ENCODE measurements around the gene ALPL. TPM values are rescaled to one million over a fixed set of nuclear protein-coding genes. Genes with fewer than 3 reads are reported as not detected.
A peak's percentile ranks its signal among the peaks of the same experiment; 100 is the strongest.

The ALPL gene
- total RNA-seq, 1 experiment from 2014 or later = 84.8 TPM

DNA sequence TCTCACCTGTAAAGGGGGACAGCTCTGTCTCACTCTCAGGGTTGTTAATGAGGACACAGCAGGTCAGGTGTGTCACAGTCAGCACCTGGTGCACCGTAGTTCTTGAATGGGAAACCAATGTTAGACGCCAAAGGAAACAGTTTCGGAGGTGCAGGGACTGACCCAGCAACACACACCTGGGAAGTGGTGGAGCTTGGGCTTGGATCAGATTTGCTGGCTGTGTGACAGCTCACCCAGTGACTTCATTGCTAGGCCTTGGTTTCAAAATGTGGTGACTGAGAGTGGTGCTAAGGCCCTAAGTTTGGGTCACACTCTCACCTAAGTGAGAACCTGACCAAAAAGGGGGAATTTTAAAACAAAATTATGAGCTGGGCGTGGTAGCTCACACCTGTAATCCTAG lies 34.9 kb downstream of the ALPL start:
- H3K79me2 ChIP-seq (ENCODE audit: insufficient read depth, low read length) = no peaks in the 10 kb centered on the region
- no peak overlapping the region for H2BK120ac ChIP-seq (ENCODE audit: low read depth, low read length, poor library complexity, severe bottlenecking)
- H3K27ac ChIP-seq (ENCODE audit: insufficient read length, low read depth, low read length) = no peak overlapping the region
- no peaks in the 10 kb centered on the region for H3K23me2 ChIP-seq (ENCODE audit: insufficient read length, low read depth, low read length, poor library complexity, severe bottlenecking)
- H3T11ph ChIP-seq (ENCODE audit: low read length) = no peak overlapping the region
- H3K79me1 ChIP-seq (ENCODE audit: insufficient read depth, low read depth, low read length, poor library complexity, severe bottlenecking) = peaks cover 6% of the 10 kb centered on the region
- H3K4me1 ChIP-seq (ENCODE audit: insufficient read depth, low read length) = no peaks in the 10 kb centered on the region
- Mint-ChIP-seq H3K4me3 (no peak overlapping the region), H3K36me3 (ENCODE audit: insufficient read depth in 1 of 3, low read depth in 3 of 3) (no peaks in the 10 kb centered on the region), H3K27me3 (ENCODE audit: low read depth) (no peaks in the 10 kb centered on the region), H3K4me1 (peaks cover 17 to 37% of the 10 kb centered on the region in 2 experiments), H3K9me3 (no peaks in the 10 kb centered on the region), H3K27ac (peak overlapping the region in 2 of 3 experiments; percentile 52 to 64; a peak in 2 of 7 replicates)
- no peak overlapping the region for H2AFZ ChIP-seq (ENCODE audit: low read length)
- no peak overlapping the region for H3K56ac ChIP-seq (ENCODE audit: insufficient read length, low read depth, low read length)
- H3K4me2 ChIP-seq (ENCODE audit: insufficient read depth, insufficient read length, low read length) = no peak overlapping the region
- WGBS (ENCODE audit: extremely low coverage, insufficient read length, low lambda C conversion rate) = no CpG with 5 or more reads among the region's 4 CpGs
- no peak overlapping the region for H2BK20ac ChIP-seq (ENCODE audit: low read depth, low read length, poor library complexity, severe bottlenecking)
- no peak overlapping the region for H2AK5ac ChIP-seq (ENCODE audit: insufficient read length, low read length)
- TF ChIP-seq, protein P1, sequence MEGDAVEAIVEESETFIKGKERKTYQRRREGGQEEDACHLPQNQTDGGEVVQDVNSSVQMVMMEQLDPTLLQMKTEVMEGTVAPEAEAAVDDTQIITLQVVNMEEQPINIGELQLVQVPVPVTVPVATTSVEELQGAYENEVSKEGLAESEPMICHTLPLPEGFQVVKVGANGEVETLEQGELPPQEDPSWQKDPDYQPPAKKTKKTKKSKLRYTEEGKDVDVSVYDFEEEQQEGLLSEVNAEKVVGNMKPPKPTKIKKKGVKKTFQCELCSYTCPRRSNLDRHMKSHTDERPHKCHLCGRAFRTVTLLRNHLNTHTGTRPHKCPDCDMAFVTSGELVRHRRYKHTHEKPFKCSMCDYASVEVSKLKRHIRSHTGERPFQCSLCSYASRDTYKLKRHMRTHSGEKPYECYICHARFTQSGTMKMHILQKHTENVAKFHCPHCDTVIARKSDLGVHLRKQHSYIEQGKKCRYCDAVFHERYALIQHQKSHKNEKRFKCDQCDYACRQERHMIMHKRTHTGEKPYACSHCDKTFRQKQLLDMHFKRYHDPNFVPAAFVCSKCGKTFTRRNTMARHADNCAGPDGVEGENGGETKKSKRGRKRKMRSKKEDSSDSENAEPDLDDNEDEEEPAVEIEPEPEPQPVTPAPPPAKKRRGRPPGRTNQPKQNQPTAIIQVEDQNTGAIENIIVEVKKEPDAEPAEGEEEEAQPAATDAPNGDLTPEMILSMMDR (conservative IDR thresholded peaks at IDR 0.05) = no peak
- H3K27me3 ChIP-seq (ENCODE audit: insufficient read depth, low read length) = no peaks in the 10 kb centered on the region
- no peak overlapping the region for H4K8ac ChIP-seq (replicated peaks; ENCODE audit: insufficient read length, low read depth, low read length)
- no peak overlapping the region for H2BK12ac ChIP-seq (ENCODE audit: insufficient read length, low read depth, low read length)
- no peak overlapping the region for H3K4ac ChIP-seq (ENCODE audit: low read depth, low read length)
- H2BK5ac ChIP-seq (ENCODE audit: insufficient read length, low read length) = no peak overlapping the region
- H3K14ac ChIP-seq (ENCODE audit: insufficient read depth, low read length) = no peak overlapping the region; the same call in 1 of the 2 replicates
- H2BK15ac ChIP-seq (ENCODE audit: low read depth, low read length) = no peak overlapping the region
- H3K9me3 ChIP-seq (ENCODE audit: control insufficient read depth, low read depth, low read length) = no peaks in the 10 kb centered on the region
- H3K18ac ChIP-seq (ENCODE audit: insufficient read length, low read depth, low read length) = no peak overlapping the region
- peak overlapping the region; percentile 38 for H4K91ac ChIP-seq (ENCODE audit: insufficient read length, low read depth, low read length)
- no peaks in the 10 kb centered on the region for H4K20me1 ChIP-seq (ENCODE audit: control insufficient read depth, insufficient read depth, insufficient read length)
- DNase-seq = no peak
- no peak overlapping the region for H4K5ac ChIP-seq (ENCODE audit: insufficient read length, low read depth, low read length)
- H3K9ac ChIP-seq (ENCODE audit: extremely low read depth, insufficient read length, low read length) = no peak overlapping the region
- H3K23ac ChIP-seq (ENCODE audit: insufficient read length, low read depth, low read length) = no peak overlapping the region
